ENCODE data around the gene ALDH1A3.

ALDH1A3 gene

GRCh38 chr15:100893964-100894295 is 14.3 kb downstream of the ALDH1A3 start:
- H3K4me3 ChIP-seq (ENCODE audit: low read depth in 1 of 2, low read length in 2 of 2), result no peak overlapping the region
- peaks cover 18 to 26% of the 10 kb centered on the region in 2 donors for H3K27me3 ChIP-seq (ENCODE audit: control insufficient read depth in 1 of 2, insufficient read depth in 2 of 2, low read length in 2 of 2)
- no peak overlapping the region for H3K27ac ChIP-seq (ENCODE audit: low read depth, low read length)
- no peaks in the 10 kb centered on the region for H3K36me3 ChIP-seq (ENCODE audit: control insufficient read depth in 1 of 2, insufficient read depth in 2 of 2, low read length in 2 of 2)
- H3K9me3 ChIP-seq (ENCODE audit: control insufficient read depth in 1 of 2, low read length in 2 of 2), result no peaks in the 10 kb centered on the region
- H3K4me1 ChIP-seq (ENCODE audit: control insufficient read depth in 1 of 2, insufficient read depth in 2 of 2, low read length in 2 of 2), result peaks cover 0 to under 1% of the 10 kb centered on the region in 2 donors
- H3K9ac ChIP-seq (ENCODE audit: low read depth in 1 of 2, low read length in 2 of 2), result no peak overlapping the region

- Histone ChIP-seq H3K4me3 (ENCODE audit: low read depth in 1 of 2, low read length in 2 of 2) (no peak overlapping the region), H3K9ac (ENCODE audit: low read depth in 1 of 2, low read length in 2 of 2) (no peak overlapping the region), H3K9me3 (ENCODE audit: control insufficient read depth in 1 of 2, low read length in 2 of 2) (no peaks in the 10 kb centered on the region), H3K36me3 (ENCODE audit: control insufficient read depth in 1 of 2, insufficient read depth in 2 of 2, low read length in 2 of 2) (no peaks in the 10 kb centered on the region), H3K27ac (ENCODE audit: low read depth, low read length) (no peak overlapping the region), H3K27me3 (ENCODE audit: control insufficient read depth in 1 of 2, insufficient read depth in 2 of 2, low read length in 2 of 2) (peaks cover 8 to 15% of the 10 kb centered on the region in 2 donors), H3K4me1 (ENCODE audit: control insufficient read depth in 1 of 2, insufficient read depth in 2 of 2, low read length in 2 of 2) (peaks cover 0 to 17% of the 10 kb centered on the region in 2 donors)
Measured at GRCh38 chr15:100895721-100896120, 16.1 kb downstream of the ALDH1A3 start.

GRCh38 chr15:100897221-100898151 is 17.9 kb downstream of the ALDH1A3 start:
- Histone ChIP-seq H3K27ac (ENCODE audit: low read depth, low read length) (no peak overlapping the region), H3K27me3 (ENCODE audit: control insufficient read depth in 1 of 2, insufficient read depth in 2 of 2, low read length in 2 of 2) (peaks cover 0 to 5% of the 10 kb centered on the region in 2 donors), H3K4me1 (ENCODE audit: control insufficient read depth in 1 of 2, insufficient read depth in 2 of 2, low read length in 2 of 2) (peaks cover 17 to 25% of the 10 kb centered on the region in 2 donors), H3K9ac (ENCODE audit: low read depth in 1 of 2, low read length in 2 of 2) (no peak overlapping the region), H3K4me3 (ENCODE audit: low read depth in 1 of 2, low read length in 2 of 2) (no peak overlapping the region), H3K9me3 (ENCODE audit: control insufficient read depth in 1 of 2, low read length in 2 of 2) (no peaks in the 10 kb centered on the region), H3K36me3 (ENCODE audit: control insufficient read depth in 1 of 2, insufficient read depth in 2 of 2, low read length in 2 of 2) (no peaks in the 10 kb centered on the region)

GRCh38 chr15:100898152-100898490 is 18.5 kb downstream of the ALDH1A3 start:
- no peaks in the 10 kb centered on the region for H3K36me3 ChIP-seq (ENCODE audit: control insufficient read depth in 1 of 2, insufficient read depth in 2 of 2, low read length in 2 of 2)
- H3K9me3 ChIP-seq (ENCODE audit: control insufficient read depth in 1 of 2, low read length in 2 of 2), result no peaks in the 10 kb centered on the region
- H3K9ac ChIP-seq (ENCODE audit: low read depth in 1 of 2, low read length in 2 of 2), result no peak overlapping the region
- peaks cover 20 to 28% of the 10 kb centered on the region in 2 donors for H3K4me1 ChIP-seq (ENCODE audit: control insufficient read depth in 1 of 2, insufficient read depth in 2 of 2, low read length in 2 of 2)
- no peak overlapping the region for H3K4me3 ChIP-seq (ENCODE audit: low read depth in 1 of 2, low read length in 2 of 2)
- no peak overlapping the region for H3K27ac ChIP-seq (ENCODE audit: low read depth, low read length)
- H3K27me3 ChIP-seq (ENCODE audit: control insufficient read depth in 1 of 2, insufficient read depth in 2 of 2, low read length in 2 of 2), result no peaks in the 10 kb centered on the region

DNA sequence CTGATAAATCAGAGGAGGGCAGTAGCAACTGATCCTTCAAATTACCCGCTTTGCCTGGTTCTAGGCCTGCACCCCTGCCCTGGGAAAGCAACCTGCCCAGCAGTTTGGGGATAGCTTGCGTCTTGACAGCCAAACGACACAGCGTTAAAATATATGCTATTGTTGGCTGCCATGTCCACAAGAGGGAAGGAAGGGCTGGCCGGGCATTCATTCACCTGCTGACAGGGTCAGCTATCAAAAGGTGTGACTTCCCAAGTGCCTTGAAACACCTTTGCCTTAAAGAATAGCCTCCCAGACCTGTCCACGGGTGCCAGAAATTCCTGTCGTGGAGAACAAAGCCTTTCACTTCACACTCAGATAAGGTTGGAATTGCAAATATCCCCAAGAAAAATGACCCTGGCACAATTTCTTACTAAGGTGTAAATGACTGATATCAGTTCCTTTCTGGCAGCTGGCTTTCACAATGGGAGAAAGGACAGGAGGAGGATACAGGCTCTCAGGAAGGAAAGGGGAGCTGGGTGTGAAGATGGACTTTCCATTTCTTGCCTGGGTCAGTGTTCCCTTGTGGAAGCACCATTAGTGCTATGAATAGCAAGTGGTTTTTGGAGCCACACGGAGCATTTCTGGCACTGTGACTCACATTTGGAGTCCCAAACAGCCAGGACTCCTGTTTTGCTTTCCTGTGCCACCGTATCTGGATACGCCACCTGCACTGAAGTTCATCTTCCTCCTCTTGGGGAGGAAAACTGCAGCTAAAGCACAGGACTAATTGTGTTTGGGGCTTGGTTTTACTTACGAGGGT is 19.2 kb downstream of the ALDH1A3 start:
- Histone ChIP-seq H3K36me3 (ENCODE audit: control insufficient read depth in 1 of 2, insufficient read depth in 2 of 2, low read length in 2 of 2) (no peaks in the 10 kb centered on the region), H3K27me3 (ENCODE audit: control insufficient read depth in 1 of 2, insufficient read depth in 2 of 2, low read length in 2 of 2) (no peaks in the 10 kb centered on the region), H3K4me3 (ENCODE audit: low read depth in 1 of 2, low read length in 2 of 2) (no peak overlapping the region), H3K9me3 (ENCODE audit: control insufficient read depth in 1 of 2, low read length in 2 of 2) (no peaks in the 10 kb centered on the region), H3K4me1 (ENCODE audit: control insufficient read depth in 1 of 2, insufficient read depth in 2 of 2, low read length in 2 of 2) (peaks cover 20 to 28% of the 10 kb centered on the region in 2 donors), H3K9ac (ENCODE audit: low read depth in 1 of 2, low read length in 2 of 2) (no peak overlapping the region), H3K27ac (ENCODE audit: low read depth, low read length) (no peak overlapping the region)

- Histone ChIP-seq H3K4me3 (ENCODE audit: low read depth in 1 of 2, low read length in 2 of 2) (no peak overlapping the region), H3K27ac (ENCODE audit: low read depth, low read length) (no peak overlapping the region), H3K9ac (ENCODE audit: low read depth in 1 of 2, low read length in 2 of 2) (no peak overlapping the region), H3K4me1 (ENCODE audit: control insufficient read depth in 1 of 2, insufficient read depth in 2 of 2, low read length in 2 of 2) (peaks cover 20 to 28% of the 10 kb centered on the region in 2 donors), H3K27me3 (ENCODE audit: control insufficient read depth in 1 of 2, insufficient read depth in 2 of 2, low read length in 2 of 2) (no peaks in the 10 kb centered on the region), H3K9me3 (ENCODE audit: control insufficient read depth in 1 of 2, low read length in 2 of 2) (peaks cover 0 to 2% of the 10 kb centered on the region in 2 donors), H3K36me3 (ENCODE audit: control insufficient read depth in 1 of 2, insufficient read depth in 2 of 2, low read length in 2 of 2) (no peaks in the 10 kb centered on the region)
Measured at GRCh38 chr15:100899601-100900000, 20.0 kb downstream of the ALDH1A3 start.

DNA sequence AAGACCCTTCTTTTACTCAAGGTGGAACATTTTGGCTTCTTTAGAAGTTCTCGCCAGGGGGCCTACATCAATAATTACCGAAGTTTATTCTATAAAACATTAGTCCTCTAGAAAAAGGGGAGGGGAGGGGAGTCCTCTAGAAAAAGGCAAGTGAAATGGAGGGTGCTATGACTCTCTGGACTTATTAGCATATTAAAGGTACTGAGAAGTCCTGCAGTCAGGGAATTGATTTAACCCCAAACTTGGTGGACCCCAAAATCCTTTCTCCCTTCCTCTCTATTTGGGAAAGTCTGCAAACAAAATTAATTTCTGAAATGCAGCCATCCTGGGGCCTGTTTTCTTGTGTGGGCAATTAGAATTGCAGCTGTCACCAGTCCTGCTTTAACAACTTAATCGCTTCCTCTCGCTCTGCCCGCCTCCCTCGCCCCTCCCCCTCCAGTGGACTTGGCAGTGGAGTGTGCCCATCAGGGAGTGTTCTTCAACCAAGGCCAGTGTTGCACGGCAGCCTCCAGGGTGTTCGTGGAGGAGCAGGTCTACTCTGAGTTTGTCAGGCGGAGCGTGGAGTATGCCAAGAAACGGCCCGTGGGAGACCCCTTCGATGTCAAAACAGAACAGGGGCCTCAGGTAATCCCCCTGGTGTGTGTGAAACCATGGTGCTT is 20.6 kb downstream of the ALDH1A3 start:
- H3K9ac ChIP-seq (ENCODE audit: low read depth in 1 of 2, low read length in 2 of 2), result no peak overlapping the region
- no peak overlapping the region for H3K4me3 ChIP-seq (ENCODE audit: low read depth in 1 of 2, low read length in 2 of 2)
- H3K9me3 ChIP-seq (ENCODE audit: control insufficient read depth in 1 of 2, low read length in 2 of 2), result peaks cover 0 to 4% of the 10 kb centered on the region in 2 donors
- H3K36me3 ChIP-seq (ENCODE audit: control insufficient read depth in 1 of 2, insufficient read depth in 2 of 2, low read length in 2 of 2), result no peaks in the 10 kb centered on the region
- H3K4me1 ChIP-seq (ENCODE audit: control insufficient read depth in 1 of 2, insufficient read depth in 2 of 2, low read length in 2 of 2), result peaks cover 20 to 28% of the 10 kb centered on the region in 2 donors
- no peaks in the 10 kb centered on the region for H3K27me3 ChIP-seq (ENCODE audit: control insufficient read depth in 1 of 2, insufficient read depth in 2 of 2, low read length in 2 of 2)
- no peak overlapping the region for H3K27ac ChIP-seq (ENCODE audit: low read depth, low read length)

DNA sequence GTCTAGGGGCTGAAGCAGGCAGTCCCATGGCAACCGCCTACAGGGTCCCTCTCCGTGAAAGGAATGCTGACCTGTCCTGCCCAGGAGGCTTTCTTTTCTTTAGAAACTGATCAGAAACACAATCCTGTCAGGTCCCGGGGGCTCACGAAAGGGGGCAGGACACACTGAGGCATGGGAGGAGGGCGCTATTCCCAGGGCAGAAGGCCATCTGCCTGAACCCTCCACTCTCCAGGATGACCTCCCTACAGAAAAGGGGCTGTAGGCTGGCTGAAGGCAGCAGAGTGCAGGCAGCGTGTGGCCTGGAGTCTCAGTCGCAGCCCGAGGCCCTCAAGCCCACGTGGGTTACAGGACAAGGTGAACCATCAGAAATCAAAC is 21.2 kb downstream of the ALDH1A3 start:
- Histone ChIP-seq H3K27me3 (ENCODE audit: control insufficient read depth in 1 of 2, insufficient read depth in 2 of 2, low read length in 2 of 2) (no peaks in the 10 kb centered on the region), H3K9me3 (ENCODE audit: control insufficient read depth in 1 of 2, low read length in 2 of 2) (peaks cover 0 to 4% of the 10 kb centered on the region in 2 donors), H3K9ac (ENCODE audit: low read depth in 1 of 2, low read length in 2 of 2) (no peak overlapping the region), H3K36me3 (ENCODE audit: control insufficient read depth in 1 of 2, insufficient read depth in 2 of 2, low read length in 2 of 2) (no peaks in the 10 kb centered on the region), H3K4me3 (ENCODE audit: low read depth in 1 of 2, low read length in 2 of 2) (no peak overlapping the region), H3K4me1 (ENCODE audit: control insufficient read depth in 1 of 2, insufficient read depth in 2 of 2, low read length in 2 of 2) (peaks cover 20 to 28% of the 10 kb centered on the region in 2 donors), H3K27ac (ENCODE audit: low read depth, low read length) (no peak overlapping the region)

- Histone ChIP-seq H3K27me3 (ENCODE audit: control insufficient read depth in 1 of 2, insufficient read depth in 2 of 2, low read length in 2 of 2) (no peaks in the 10 kb centered on the region), H3K9ac (ENCODE audit: low read depth in 1 of 2, low read length in 2 of 2) (no peak overlapping the region), H3K36me3 (ENCODE audit: control insufficient read depth in 1 of 2, insufficient read depth in 2 of 2, low read length in 2 of 2) (no peaks in the 10 kb centered on the region), H3K4me3 (ENCODE audit: low read depth in 1 of 2, low read length in 2 of 2) (no peak overlapping the region), H3K27ac (ENCODE audit: low read depth, low read length) (no peak overlapping the region), H3K9me3 (ENCODE audit: control insufficient read depth in 1 of 2, low read length in 2 of 2) (peaks cover 0 to 4% of the 10 kb centered on the region in 2 donors), H3K4me1 (ENCODE audit: control insufficient read depth in 1 of 2, insufficient read depth in 2 of 2, low read length in 2 of 2) (peaks cover 20 to 28% of the 10 kb centered on the region in 2 donors)
Measured at GRCh38 chr15:100901296-100901695, 21.7 kb downstream of the ALDH1A3 start.

Data from duodenal mucosa (tissue), 2 donors.